CD8-positive, alpha-beta T cell (primary cell): ENCODE measurements around the gene KCTD11. TPM values are rescaled to one million over a fixed set of nuclear protein-coding genes. Genes with fewer than 3 reads are reported as not detected.

ENCODE experiments used
- total RNA-seq, 46 experiments: library from RNA in 2 of 46; stranded (reverse) in 2 of 46; gene quantifications; one replicate each; pipeline ENCODE4 v1.2.3 and lab custom pipeline; 2021 to 2026

Gene KCTD11
- total RNA-seq, 2 experiments from 2014 or later = 1.4 to 1.8 TPM

Other genes with a start within 250 kb of the KCTD11 start
- gene ASGR2, start 237.3 kb upstream of the KCTD11 start, total RNA-seq = not detected
- gene ASGR1, start 172.8 kb upstream of the KCTD11 start, total RNA-seq = under 1 TPM; 0.56 to 0.71 TPM
- gene DLG4, start 132.3 kb upstream of the KCTD11 start, total RNA-seq = 1 to 10 TPM; 5.8 to 8.1 TPM
- gene ACADVL, start 132.2 kb upstream of the KCTD11 start, total RNA-seq = 100 to 1,000 TPM; 264 to 275 TPM
- 10 to 100 TPM; 46.9 to 49.3 TPM for gene DVL2, start 117.6 kb upstream of the KCTD11 start, total RNA-seq
- 1 to 10 TPM; 2.8 to 3.1 TPM for gene PHF23, start 112.7 kb upstream of the KCTD11 start, total RNA-seq
- gene GABARAP, start 109.7 kb upstream of the KCTD11 start, total RNA-seq = 100 to 1,000 TPM; 165 to 173 TPM
- 10 to 100 TPM; 77.8 to 95.6 TPM for gene CTDNEP1, start 100.4 kb upstream of the KCTD11 start, total RNA-seq
- 10 to 100 TPM; 38.9 to 39.0 TPM for gene ELP5, start 99.9 kb upstream of the KCTD11 start, total RNA-seq
- gene CLDN7, start 89.7 kb upstream of the KCTD11 start, total RNA-seq = 1 to 10 TPM; 4.1 to 4.5 TPM
- gene SLC2A4, start 70.4 kb upstream of the KCTD11 start, total RNA-seq = not detected
- not detected for gene YBX2, start 57.5 kb upstream of the KCTD11 start, total RNA-seq
- gene EIF5A, start 44.5 kb upstream of the KCTD11 start, total RNA-seq = 100 to 1,000 TPM; 581 to 613 TPM
- 100 to 1,000 TPM; 128 to 132 TPM for gene GPS2, start 36.8 kb upstream of the KCTD11 start, total RNA-seq
- 10 to 100 TPM; 29.1 to 32.2 TPM for gene NEURL4, start 22.8 kb upstream of the KCTD11 start, total RNA-seq
- gene ACAP1, start 15.6 kb upstream of the KCTD11 start, total RNA-seq = 100 to 1,000 TPM; 432 to 451 TPM
- gene TMEM95, start 3.0 kb downstream of the KCTD11 start, total RNA-seq = not detected
- 10 to 100 TPM in 1 of 2 experiments, 1 to 10 TPM in 1; 9.9 to 10.0 TPM for gene TNK1, start 28.9 kb downstream of the KCTD11 start, total RNA-seq
- 10 to 100 TPM; 38.1 TPM for gene PLSCR3, start 42.4 kb downstream of the KCTD11 start, total RNA-seq
- gene TMEM256, start 51.9 kb downstream of the KCTD11 start, total RNA-seq = 10 to 100 TPM; 27.1 to 29.1 TPM
- gene NLGN2, start 55.7 kb downstream of the KCTD11 start, total RNA-seq = 10 to 100 TPM; 12.9 to 15.7 TPM
- gene SPEM1, start 68.2 kb downstream of the KCTD11 start, total RNA-seq = not detected
- not detected for gene SPEM2, start 73.5 kb downstream of the KCTD11 start, total RNA-seq
- gene SPEM3, start 76.7 kb downstream of the KCTD11 start, total RNA-seq = not detected
- gene TMEM102, start 83.3 kb downstream of the KCTD11 start, total RNA-seq = 10 to 100 TPM; 13.2 to 15.3 TPM
- 1 to 10 TPM; 1.7 TPM for gene FGF11, start 87.3 kb downstream of the KCTD11 start, total RNA-seq
- gene CHRNB1, start 92.9 kb downstream of the KCTD11 start, total RNA-seq = 1 to 10 TPM; 3.0 to 4.5 TPM
- gene ZBTB4, start 127.5 kb downstream of the KCTD11 start, total RNA-seq = 10 to 100 TPM; 61.6 to 62.7 TPM
- not detected for gene SLC35G6, start 129.3 kb downstream of the KCTD11 start, total RNA-seq
- 100 to 1,000 TPM; 508 to 546 TPM for gene POLR2A, start 132.2 kb downstream of the KCTD11 start, total RNA-seq
- 10 to 100 TPM; 11.3 to 13.1 TPM for gene TNFSF12, start 196.9 kb downstream of the KCTD11 start, total RNA-seq
- gene TNFSF13, start 206.6 kb downstream of the KCTD11 start, total RNA-seq = 1 to 10 TPM in 1 of 2 experiments, under 1 TPM in 1; 0.64 to 1.1 TPM
- gene SENP3, start 209.8 kb downstream of the KCTD11 start, total RNA-seq = 10 to 100 TPM; 31.9 to 35.9 TPM
- gene CD68, start 227.5 kb downstream of the KCTD11 start, total RNA-seq = under 1 TPM in 1 of 2 experiments, not detected in 1; 0.62 TPM
- gene MPDU1, start 231.7 kb downstream of the KCTD11 start, total RNA-seq = 10 to 100 TPM; 16.6 to 17.2 TPM
- not detected for gene SOX15, start 237.9 kb downstream of the KCTD11 start, total RNA-seq